H1 (cell line): Measurements from ENCODE around the gene MAPK13. TPM values are rescaled to one million over a fixed set of nuclear protein-coding genes. Genes with fewer than 3 reads are reported as not detected.
"Not testable (repeated sequence)": the region's sequence is repeated elsewhere in the genome, so short reads cannot be mapped to it uniquely, and the experiment has no call there.

Experiments used
- CTCF ChIA-PET: fragments of 300-600 bp; sonication (Branson Sonifier 250); formaldehyde crosslinking; loops from one replicate; lab custom pipeline; 2021; ENCODE audit not compliant: partially characterized antibody; lab: Charles Lee
- POLR2A ChIA-PET: fragments of 300-600 bp; sonication (Branson Sonifier 250); formaldehyde crosslinking; loops from one replicate; lab custom pipeline; 2021; ENCODE audit warnings: inconsistent platforms; ENCODE audit not compliant: partially characterized antibody; lab: Charles Lee
- DNase-seq, 2 experiments: peaks; one replicate each; pipeline versions ENCODE4 v3.0.0 to v3.0.0-alpha.2; 2010 to 2022; ENCODE audit warnings: low spot score in 2 of 2, low read depth in 1 of 2, mixed read lengths in 1 of 2
- FAIRE-seq: peaks from 2 replicates; lab custom pipeline; 2011; peaks lifted over from hg19 to GRCh38; lab: Jason Lieb, UNC
- H2AFZ ChIP-seq: 2 replicates; pipeline ENCODE4 v1.8.1; 2012; ENCODE audit warnings: low read length, inconsistent platforms
- H2AK5ac ChIP-seq: 2 replicates; pipeline ENCODE4 v1.6.1; 2013; ENCODE audit warnings: low read depth, low read length
- H2BK120ac ChIP-seq: replicated peaks from 2 replicates; pipeline ENCODE3; 2013; ENCODE audit warnings: low read depth, low read length, inconsistent platforms
- H2BK12ac ChIP-seq: 2 replicates; pipeline ENCODE4 v1.6.1; 2013; ENCODE audit warnings: low read depth, low read length
- H2BK15ac ChIP-seq: 2 replicates; pipeline ENCODE4 v1.6.1; 2013; ENCODE audit warnings: low read length
- H2BK20ac ChIP-seq: 2 replicates; pipeline ENCODE4 v1.6.1; 2013; ENCODE audit warnings: low read length
- H2BK5ac ChIP-seq: 2 replicates; pipeline ENCODE4 v1.6.1; 2013; ENCODE audit warnings: low read depth, low read length
- H3K14ac ChIP-seq: 2 replicates; pipeline ENCODE4 v1.6.1; 2013; ENCODE audit warnings: inconsistent platforms; ENCODE audit not compliant: insufficient read length
- H3K18ac ChIP-seq: 2 replicates; pipeline ENCODE4 v1.6.1; 2013; ENCODE audit warnings: low read length; ENCODE audit errors: extremely low read depth
- H3K23ac ChIP-seq: 2 replicates; pipeline ENCODE4 v1.6.1; 2013; ENCODE audit warnings: inconsistent platforms; ENCODE audit not compliant: insufficient read length
- H3K23me2 ChIP-seq: 2 replicates; pipeline ENCODE4 v1.6.1; 2013; ENCODE audit warnings: low read depth, low read length
- H3K27ac ChIP-seq: 2 replicates; pipeline ENCODE4 v1.6.1; 2011; ENCODE audit warnings: low read depth, low read length, inconsistent platforms
- H3K27me3 ChIP-seq, 4 experiments: replicated peaks in 1 of 4; 1 replicate in 1 of 4; 2 replicates in 3 of 4; pipeline versions ENCODE4 v1.6.1 to v1.8.1; 2011 to 2013; ENCODE audit warnings: low read length in 3 of 4, mild to moderate bottlenecking in 3 of 4, inconsistent platforms in 2 of 4, mixed read lengths in 2 of 4, moderate library complexity in 1 of 4; ENCODE audit not compliant: control insufficient read depth in 3 of 4, insufficient read depth in 3 of 4; ENCODE audit errors: extremely low read depth in 1 of 4
- H3K36me3 ChIP-seq, 4 experiments: 2 replicates each; pipeline versions ENCODE4 v1.6.1 to v1.8.1; 2011 to 2013; ENCODE audit warnings: mild to moderate bottlenecking in 4 of 4, low read length in 3 of 4, moderate library complexity in 2 of 4, control low read depth in 1 of 4, inconsistent platforms in 1 of 4; ENCODE audit not compliant: insufficient read depth in 4 of 4, control insufficient read depth in 2 of 4
- H3K4ac ChIP-seq: replicated peaks from 2 replicates; pipeline ENCODE3; 2013; ENCODE audit warnings: low read length, low read depth, mixed read lengths, inconsistent platforms; ENCODE audit not compliant: insufficient read length
- H3K4me1 ChIP-seq, 4 experiments: replicated peaks in 1 of 4; 1 replicate in 1 of 4; 2 replicates in 3 of 4; pipeline versions ENCODE4 v1.6.1 to v1.8.1; 2011 to 2013; ENCODE audit warnings: low read length in 3 of 4, inconsistent platforms in 2 of 4, mixed read lengths in 1 of 4; ENCODE audit not compliant: insufficient read depth in 4 of 4, control insufficient read depth in 3 of 4
- H3K4me2 ChIP-seq, 2 experiments: 2 replicates each; pipeline versions ENCODE4 v1.6.1 to v1.8.1; 2011 to 2013; ENCODE audit warnings: low read depth in 2 of 2, low read length in 2 of 2, control low read depth in 1 of 2, inconsistent platforms in 1 of 2, mild to moderate bottlenecking in 1 of 2; ENCODE audit not compliant: insufficient read depth in 1 of 2
- H3K4me3 ChIP-seq, 4 experiments: fragments of 200-600, 300-600 bp in 1 of 4; sonication (generic), shearing (Covaris generic), sonication (Bioruptor Twin) in 1 of 4; 2 replicates each; pipeline versions ENCODE4 v1.5.1 to v1.8.1; 2011 to 2016; ENCODE audit warnings: low read length in 4 of 4, low read depth in 3 of 4, control low read depth in 2 of 4, inconsistent platforms in 2 of 4, mild to moderate bottlenecking in 2 of 4, mixed read lengths in 1 of 4, moderate library complexity in 1 of 4; ENCODE audit not compliant: insufficient read depth in 2 of 4; ENCODE audit errors: extremely low read depth in 1 of 4
- H3K56ac ChIP-seq: replicated peaks from 2 replicates; pipeline ENCODE3; 2013; ENCODE audit warnings: low read depth, mild to moderate bottlenecking, mixed read lengths, low read length, inconsistent platforms; ENCODE audit not compliant: insufficient read length
- H3K79me1 ChIP-seq: 2 replicates; pipeline ENCODE4 v1.6.1; 2013; ENCODE audit warnings: low read depth, low read length, control low read depth
- H3K79me2 ChIP-seq, 2 experiments: 2 replicates each; pipeline versions ENCODE4 v1.6.1 to v1.8.1; 2012 to 2013; ENCODE audit warnings: low read length in 2 of 2, mild to moderate bottlenecking in 2 of 2, inconsistent platforms in 1 of 2; ENCODE audit not compliant: insufficient read depth in 2 of 2, control insufficient read depth in 1 of 2
- H3K9ac ChIP-seq, 4 experiments: replicated peaks in 1 of 4; 1 replicate in 1 of 4; 2 replicates in 3 of 4; pipeline versions ENCODE4 v1.6.1 to v1.8.1; 2011 to 2013; ENCODE audit warnings: low read depth in 3 of 4, low read length in 3 of 4, control low read depth in 2 of 4, mild to moderate bottlenecking in 2 of 4, moderate library complexity in 2 of 4, inconsistent platforms in 1 of 4; ENCODE audit errors: extremely low read depth in 1 of 4
- H3K9me3 ChIP-seq, 2 experiments: 2 replicates each; pipeline versions ENCODE4 v1.6.1 to v1.8.1; 2012 to 2013; ENCODE audit warnings: mild to moderate bottlenecking in 2 of 2, moderate library complexity in 2 of 2, control low read depth in 1 of 2, inconsistent platforms in 1 of 2, low read depth in 1 of 2, low read length in 1 of 2, mixed read lengths in 1 of 2; ENCODE audit not compliant: insufficient read depth in 2 of 2
- H4K20me1 ChIP-seq, 2 experiments: replicated peaks in 1 of 2; 2 replicates each; pipeline versions ENCODE3 to v1.8.1; 2011 to 2013; ENCODE audit warnings: inconsistent platforms in 2 of 2, low read length in 2 of 2, mild to moderate bottlenecking in 1 of 2; ENCODE audit not compliant: insufficient read depth in 2 of 2, control insufficient read depth in 1 of 2
- H4K5ac ChIP-seq: 2 replicates; pipeline ENCODE4 v1.6.1; 2013; ENCODE audit warnings: low read length, low read depth, mixed read lengths, inconsistent platforms; ENCODE audit not compliant: insufficient read length
- H4K8ac ChIP-seq: 2 replicates; pipeline ENCODE4 v1.8.0; 2013; ENCODE audit warnings: mild to moderate bottlenecking, moderate library complexity, low read length, inconsistent platforms; ENCODE audit not compliant: insufficient read depth; ENCODE audit errors: extremely low read depth
- H4K91ac ChIP-seq: replicated peaks from 2 replicates; pipeline ENCODE3; 2013; ENCODE audit warnings: low read length, mixed read lengths, inconsistent platforms; ENCODE audit not compliant: insufficient read length
- WGBS, 2 experiments: shearing (Covaris generic) in 1 of 2; methylation state at CpG; one replicate each; pipeline versions ENCODE4 v1.1.6 to v1.1.7; 2013 to 2015; ENCODE audit warnings: low lambda C conversion rate in 2 of 2, mixed read lengths in 2 of 2, inconsistent platforms in 1 of 2, low coverage in 1 of 2, missing lambda C conversion rate in 1 of 2; ENCODE audit not compliant: insufficient replicate concordance in 2 of 2, insufficient coverage in 1 of 2, insufficient read length in 1 of 2; ENCODE audit errors: extremely low coverage in 1 of 2, missing lambda C conversion rate in 1 of 2; 5-methylcytosine and 5-hydroxymethylcytosine counted together
- polyA plus RNA-seq, 7 experiments: library from polyadenylated mRNA; depleted of rRNA in 3 of 7; stranded (reverse) in 5 of 7; unstranded in 2 of 7; fragments of >200 nt in 5 of 7; fragments of 200-250 nt in 2 of 7; gene quantifications; 1 replicate in 5 of 7; 2 replicates in 1 of 7; 4 replicates in 1 of 7; pipeline versions ENCODE4 v1.2.1 to v1.2.3, GENCODE V29; 2011 to 2013; ENCODE audit warnings: missing spikeins in 2 of 7, mixed read lengths in 2 of 7
- total RNA-seq: library from RNA; stranded (reverse); fragmentation: NEBNext Ultra II Directional; extraction: Animal tissue kit (Norgen Biotek cat#: 25700); gene quantifications from 2 replicates; pipeline ENCODE4 v1.2.1, GENCODE V29; 2021

Gene MAPK13
- total and polyA plus RNA-seq, 2 of the 8 experiments (the other 6 are each of a cell fraction or from before 2014, with no cell fraction given) = 10.1 to 14.1 TPM

DNA sequence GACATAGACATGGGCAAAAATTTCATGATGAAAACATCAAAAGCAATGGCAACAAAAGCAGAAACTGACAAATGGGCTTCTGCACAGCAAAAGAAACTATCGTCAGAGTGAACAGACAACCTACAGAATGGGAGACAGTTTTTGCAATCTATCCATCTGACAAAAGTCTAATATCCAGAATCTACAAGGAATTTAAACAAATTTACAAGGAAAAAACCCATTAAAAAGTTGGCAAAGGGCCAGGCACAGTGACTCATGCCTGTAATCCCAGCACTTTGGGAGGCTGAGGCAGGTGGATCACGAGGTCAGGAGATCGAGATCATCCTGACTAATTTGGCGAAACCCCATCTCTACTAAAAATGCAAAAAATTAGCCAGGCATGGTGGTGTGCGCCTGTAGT lies 42.1 kb upstream of the MAPK13 start:
- H3K9ac ChIP-seq, H3K9me3 ChIP-seq, H3K14ac ChIP-seq, POLR2A ChIA-PET, H3K4me1 ChIP-seq, FAIRE-seq, H3K27me3 ChIP-seq, H3K4me2 ChIP-seq, H2BK20ac ChIP-seq, H2BK15ac ChIP-seq, H3K23ac ChIP-seq, H2BK12ac ChIP-seq, H3K79me2 ChIP-seq, H2BK5ac ChIP-seq, DNase-seq, H3K56ac ChIP-seq, H3K4me3 ChIP-seq, H3K4ac ChIP-seq, H2AFZ ChIP-seq, H4K5ac ChIP-seq, H4K91ac ChIP-seq, H3K79me1 ChIP-seq, H2AK5ac ChIP-seq, H3K23me2 ChIP-seq, H4K20me1 ChIP-seq, H3K18ac ChIP-seq, H3K27ac ChIP-seq, H2BK120ac ChIP-seq, H4K8ac ChIP-seq: not testable (repeated sequence)
- H3K36me3 ChIP-seq = peaks cover 4 to 19% (median 7%) of the 10 kb centered on the region in 4 experiments; a peak in 7 of 8 replicates
- whole genome bisulfite sequencing, 2 experiments = 100% methylated on average over 5 of the region's 5 CpGs; no CpG with 5 or more reads in 1 of the 2 experiments
- CTCF ChIA-PET = interaction anchor here (0.6 to 1.1 kb wide), 2 partner anchors 23 to 976 kb away, joined by 3 to 4 read pairs; no protein-coding TSS in a partner anchor
